DND-41 (cell line): ENCODE measurements around the gene SLC25A41.

Experiments used
- ATAC-seq: fragments of 200-7000 bp; cut with Tn5 transposase; 3 replicates; pipeline ENCODE4 v1.9.1; 2021; ENCODE audit warnings: low read depth; ENCODE audit not compliant: insufficient read depth
- DNase-seq: peaks from one replicate; pipeline ENCODE4 v3.0.0-alpha.2; 2020
- H2AFZ ChIP-seq: 2 replicates; pipeline ENCODE4 v1.6.0; 2012; ENCODE audit warnings: low read depth, low read length
- H3K27ac ChIP-seq: 2 replicates; pipeline ENCODE4 v1.5.1; 2012; ENCODE audit warnings: low read length, inconsistent platforms
- H3K27me3 ChIP-seq: fragments of 200-600 bp; sonication (generic); 2 replicates; pipeline ENCODE4 v1.6.0; 2012; ENCODE audit warnings: low read length, mild to moderate bottlenecking, inconsistent platforms; ENCODE audit not compliant: insufficient read depth, poor library complexity
- H3K36me3 ChIP-seq: 2 replicates; pipeline ENCODE4 v1.5.1; 2012; ENCODE audit warnings: low read length, inconsistent platforms; ENCODE audit not compliant: insufficient read depth
- H3K4me1 ChIP-seq: 2 replicates; pipeline ENCODE4 v1.5.1; 2012; ENCODE audit warnings: mild to moderate bottlenecking, low read length; ENCODE audit not compliant: insufficient read depth
- H3K4me2 ChIP-seq: 2 replicates; pipeline ENCODE4 v1.6.0; 2012; ENCODE audit warnings: mild to moderate bottlenecking, moderate library complexity, low read length, inconsistent platforms; ENCODE audit not compliant: insufficient read depth
- H3K4me3 ChIP-seq, 2 experiments: fragments of 200-600 bp in 1 of 2; shearing (Covaris generic) in 1 of 2; 2 replicates each; pipeline ENCODE4 v1.5.1; 2012 to 2016; ENCODE audit warnings: inconsistent platforms in 2 of 2, low read length in 2 of 2, mild to moderate bottlenecking in 2 of 2, low read depth in 1 of 2, moderate library complexity in 1 of 2
- H3K79me2 ChIP-seq: 2 replicates; pipeline ENCODE4 v1.6.0; 2012; ENCODE audit warnings: low read length, inconsistent platforms; ENCODE audit not compliant: insufficient read depth
- H3K9ac ChIP-seq: 2 replicates; pipeline ENCODE4 v1.6.0; 2012; ENCODE audit warnings: low read depth, mild to moderate bottlenecking, inconsistent platforms, low read length, moderate library complexity
- H3K9me3 ChIP-seq: 2 replicates; pipeline ENCODE4 v1.5.1; 2012; ENCODE audit warnings: low read length, moderate library complexity, mild to moderate bottlenecking, inconsistent platforms; ENCODE audit not compliant: insufficient read depth, severe bottlenecking
- H4K20me1 ChIP-seq: 2 replicates; pipeline ENCODE4 v1.6.0; 2012; ENCODE audit warnings: low read length; ENCODE audit not compliant: insufficient read depth
- EZH2 ChIP-seq: IDR thresholded peaks from 3 replicates; pipeline ENCODE4 v1.6.1; 2012; ENCODE audit warnings: borderline replicate concordance, low read depth, mild to moderate bottlenecking, moderate library complexity, low read length, inconsistent platforms; ENCODE audit not compliant: severe bottlenecking
- TF ChIP-seq, protein P1 (sequence below): IDR thresholded peaks from 2 replicates; pipeline ENCODE4 v1.5.1; 2012; ENCODE audit warnings: borderline replicate concordance, low read length, moderate library complexity, mild to moderate bottlenecking; ENCODE audit not compliant: poor library complexity, severe bottlenecking; ENCODE audit errors: extremely low read depth

The SLC25A41 gene

DNA sequence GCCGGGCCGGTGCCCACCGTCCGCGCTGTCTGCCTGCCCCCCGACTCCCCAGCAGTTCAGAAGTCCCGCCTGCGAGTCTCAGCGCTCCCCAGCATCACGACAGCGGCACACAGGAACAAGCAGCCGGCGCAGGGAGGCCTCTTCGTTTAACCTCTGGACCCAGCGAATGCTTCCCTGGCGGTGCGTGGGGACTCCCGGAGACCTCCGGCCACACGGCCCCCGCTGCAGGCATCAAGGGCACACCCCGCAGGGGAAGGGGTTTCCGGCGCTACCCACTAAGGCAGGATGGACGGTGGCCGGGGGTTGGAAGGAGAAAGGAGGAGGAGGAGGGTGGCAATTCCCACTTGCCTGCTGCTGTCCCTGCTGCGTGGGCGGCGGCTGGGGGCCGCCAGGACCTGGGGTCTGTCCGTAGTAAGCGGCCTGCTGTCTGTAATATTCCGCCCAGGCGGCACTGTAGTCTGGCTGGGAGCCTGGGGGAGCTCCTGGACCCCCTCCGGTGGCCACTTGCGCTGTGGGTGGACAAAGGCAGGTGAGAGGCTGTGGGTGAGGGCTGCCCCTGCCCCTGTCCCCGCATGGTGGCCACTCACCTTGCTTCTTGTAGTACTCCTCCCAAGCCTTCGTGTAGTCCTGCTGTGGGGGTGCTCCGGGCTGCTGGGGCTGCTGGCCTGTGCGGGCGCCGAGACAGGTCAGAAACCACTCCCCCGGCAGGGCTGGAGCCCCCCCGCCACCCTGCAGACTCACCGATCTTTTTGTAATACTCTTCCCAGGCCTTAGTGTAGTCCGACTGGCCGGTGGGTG lies 18.6 kb downstream of the SLC25A41 start:
- Histone ChIP-seq H3K27ac (no peak overlapping the region), H3K79me2 (peaks cover 25% of the 10 kb centered on the region), H3K27me3 (no peaks in the 10 kb centered on the region), H2AFZ (no peak overlapping the region), H3K36me3 (peaks cover 66% of the 10 kb centered on the region), H3K9me3 (no peaks in the 10 kb centered on the region), H3K4me1 (no peaks in the 10 kb centered on the region), H3K4me3 (no peak overlapping the region), H3K9ac (no peak overlapping the region), H4K20me1 (peaks cover 72% of the 10 kb centered on the region), H3K4me2 (no peak overlapping the region)
- DNase-seq (no peak), ATAC-seq (no peak)
- no peak for TF ChIP-seq EZH2
- TF ChIP-seq, protein P1, sequence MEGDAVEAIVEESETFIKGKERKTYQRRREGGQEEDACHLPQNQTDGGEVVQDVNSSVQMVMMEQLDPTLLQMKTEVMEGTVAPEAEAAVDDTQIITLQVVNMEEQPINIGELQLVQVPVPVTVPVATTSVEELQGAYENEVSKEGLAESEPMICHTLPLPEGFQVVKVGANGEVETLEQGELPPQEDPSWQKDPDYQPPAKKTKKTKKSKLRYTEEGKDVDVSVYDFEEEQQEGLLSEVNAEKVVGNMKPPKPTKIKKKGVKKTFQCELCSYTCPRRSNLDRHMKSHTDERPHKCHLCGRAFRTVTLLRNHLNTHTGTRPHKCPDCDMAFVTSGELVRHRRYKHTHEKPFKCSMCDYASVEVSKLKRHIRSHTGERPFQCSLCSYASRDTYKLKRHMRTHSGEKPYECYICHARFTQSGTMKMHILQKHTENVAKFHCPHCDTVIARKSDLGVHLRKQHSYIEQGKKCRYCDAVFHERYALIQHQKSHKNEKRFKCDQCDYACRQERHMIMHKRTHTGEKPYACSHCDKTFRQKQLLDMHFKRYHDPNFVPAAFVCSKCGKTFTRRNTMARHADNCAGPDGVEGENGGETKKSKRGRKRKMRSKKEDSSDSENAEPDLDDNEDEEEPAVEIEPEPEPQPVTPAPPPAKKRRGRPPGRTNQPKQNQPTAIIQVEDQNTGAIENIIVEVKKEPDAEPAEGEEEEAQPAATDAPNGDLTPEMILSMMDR, result no peak

DNA sequence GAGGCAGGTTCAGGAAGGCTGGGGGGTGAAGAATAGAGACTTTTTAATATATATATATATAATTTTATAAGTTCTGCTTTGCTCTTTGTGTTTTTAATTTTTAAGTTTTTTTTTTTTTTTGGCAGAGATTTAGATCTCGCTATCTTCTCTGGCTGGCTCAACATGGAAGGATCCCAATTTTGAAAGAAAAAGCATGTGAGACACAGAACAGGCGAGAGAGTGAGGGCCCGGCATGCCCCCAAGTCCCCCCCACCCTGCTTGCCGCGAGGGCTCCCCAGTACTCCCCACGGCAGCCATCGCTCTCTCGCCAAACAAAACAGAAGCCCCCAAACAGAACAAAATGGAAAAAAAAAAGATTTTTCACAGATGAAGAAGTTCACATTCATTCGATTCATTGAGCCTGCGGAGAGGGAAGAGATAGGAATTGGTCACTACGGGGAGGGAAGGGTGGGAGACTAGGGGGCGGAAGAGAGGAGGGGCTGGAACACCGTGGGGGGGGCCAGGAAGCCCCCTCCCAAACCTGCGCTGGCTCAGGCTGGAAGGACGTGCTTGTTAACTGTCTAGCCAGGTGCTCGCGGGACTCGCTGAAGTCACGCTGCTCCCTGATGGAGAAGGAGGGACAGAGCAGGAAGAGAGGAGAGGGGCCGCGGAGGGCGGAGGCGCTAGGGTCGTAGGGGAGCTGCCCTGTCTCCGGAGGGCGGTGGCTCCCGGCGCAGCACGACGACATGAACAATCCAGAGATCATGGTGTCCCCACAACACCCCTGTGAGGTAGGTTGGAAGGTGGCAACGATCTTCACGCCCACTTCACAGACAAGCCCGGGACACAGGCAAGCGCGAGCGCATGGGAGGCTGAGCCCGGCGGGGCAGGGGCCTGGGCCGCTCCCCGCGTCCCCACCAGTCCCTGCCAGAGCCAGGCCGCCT lies 19.6 kb downstream of the SLC25A41 start:
- DNase-seq (no peak), ATAC-seq (no peak)
- Histone ChIP-seq H3K4me2 (no peak overlapping the region), H3K4me1 (no peaks in the 10 kb centered on the region), H3K27me3 (no peaks in the 10 kb centered on the region), H3K4me3 (no peak overlapping the region), H3K9ac (no peak overlapping the region), H3K9me3 (no peaks in the 10 kb centered on the region), H3K79me2 (peaks cover 15% of the 10 kb centered on the region), H2AFZ (no peak overlapping the region), H3K27ac (no peak overlapping the region), H3K36me3 (peaks cover 56% of the 10 kb centered on the region), H4K20me1 (peaks cover 61% of the 10 kb centered on the region)
- TF ChIP-seq, protein P1, result no peak
- no peak for TF ChIP-seq EZH2

DNA sequence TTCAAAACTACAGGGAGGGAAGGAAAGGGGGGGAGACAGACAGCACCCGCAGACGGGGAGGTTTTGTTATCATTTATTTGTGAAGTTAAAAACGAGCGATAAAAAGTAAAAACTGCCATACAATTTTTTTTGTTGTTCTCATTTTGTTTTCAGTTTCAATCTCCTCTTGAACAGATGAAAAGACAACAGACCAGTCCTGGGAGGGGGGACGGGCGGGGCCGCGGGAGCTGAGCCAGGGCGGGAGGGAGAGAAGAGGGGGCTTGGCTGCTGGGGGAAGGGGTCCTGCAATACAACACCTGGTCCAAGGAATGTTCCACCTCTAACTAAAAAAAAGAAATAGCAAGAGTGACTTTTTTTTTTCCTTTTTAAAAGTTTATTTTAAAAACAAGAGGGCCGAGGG lies 20.3 kb downstream of the SLC25A41 start:
- Histone ChIP-seq H3K36me3 (peaks cover 49% of the 10 kb centered on the region), H3K27ac (no peak overlapping the region), H3K4me1 (no peaks in the 10 kb centered on the region), H3K9ac (no peak overlapping the region), H2AFZ (no peak overlapping the region), H3K4me3 (no peak overlapping the region), H3K79me2 (peaks cover 8% of the 10 kb centered on the region), H3K27me3 (no peaks in the 10 kb centered on the region), H3K4me2 (no peak overlapping the region), H3K9me3 (no peaks in the 10 kb centered on the region), H4K20me1 (peaks cover 54% of the 10 kb centered on the region)
- DNase-seq, result no peak
- ATAC-seq, result no peak
- TF ChIP-seq, protein P1, result no peak
- no peak for TF ChIP-seq EZH2
